ENCODE measurements around the gene FEZF1.

FEZF1 gene

DNA sequence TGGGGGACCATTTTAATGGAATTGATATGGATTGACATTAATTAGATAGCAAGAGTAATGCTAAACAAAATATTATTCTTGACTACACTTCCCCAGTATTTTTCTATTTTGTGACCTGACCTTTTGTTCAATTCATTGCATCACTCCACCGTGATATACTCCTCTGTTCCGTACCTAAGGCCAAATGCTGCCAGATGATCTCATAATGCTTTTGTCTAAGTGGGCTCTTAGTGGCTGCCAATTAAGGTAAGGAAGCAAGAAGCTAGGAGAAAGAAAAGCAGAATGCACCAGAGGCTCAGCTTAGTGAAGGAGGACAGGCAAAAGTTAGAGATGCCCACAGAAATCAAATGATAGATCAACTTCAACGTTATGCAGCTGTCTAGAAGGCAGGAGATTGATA is 36.4 kb downstream of the FEZF1 start:
- Histone ChIP-seq H3K4me3 (ENCODE audit: low read depth, low read length) (no peak overlapping the region), H3K36me3 (replicated peaks) (no peaks in the 10 kb centered on the region), H3K27ac (no peak overlapping the region), H3K27me3 (replicated peaks) (no peaks in the 10 kb centered on the region)
- in situ Hi-C loops (cut with HindIII; ENCODE audit: low pct_ligation_motif_present, low sequenced_read_pairs) = no loop called here
- TF ChIP-seq, protein P1, sequence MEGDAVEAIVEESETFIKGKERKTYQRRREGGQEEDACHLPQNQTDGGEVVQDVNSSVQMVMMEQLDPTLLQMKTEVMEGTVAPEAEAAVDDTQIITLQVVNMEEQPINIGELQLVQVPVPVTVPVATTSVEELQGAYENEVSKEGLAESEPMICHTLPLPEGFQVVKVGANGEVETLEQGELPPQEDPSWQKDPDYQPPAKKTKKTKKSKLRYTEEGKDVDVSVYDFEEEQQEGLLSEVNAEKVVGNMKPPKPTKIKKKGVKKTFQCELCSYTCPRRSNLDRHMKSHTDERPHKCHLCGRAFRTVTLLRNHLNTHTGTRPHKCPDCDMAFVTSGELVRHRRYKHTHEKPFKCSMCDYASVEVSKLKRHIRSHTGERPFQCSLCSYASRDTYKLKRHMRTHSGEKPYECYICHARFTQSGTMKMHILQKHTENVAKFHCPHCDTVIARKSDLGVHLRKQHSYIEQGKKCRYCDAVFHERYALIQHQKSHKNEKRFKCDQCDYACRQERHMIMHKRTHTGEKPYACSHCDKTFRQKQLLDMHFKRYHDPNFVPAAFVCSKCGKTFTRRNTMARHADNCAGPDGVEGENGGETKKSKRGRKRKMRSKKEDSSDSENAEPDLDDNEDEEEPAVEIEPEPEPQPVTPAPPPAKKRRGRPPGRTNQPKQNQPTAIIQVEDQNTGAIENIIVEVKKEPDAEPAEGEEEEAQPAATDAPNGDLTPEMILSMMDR (IDR thresholded peaks at IDR 0.05; ENCODE audit: low read depth, low read length, missing control alignments) = no peak
- DNase-seq = no peak

DNA sequence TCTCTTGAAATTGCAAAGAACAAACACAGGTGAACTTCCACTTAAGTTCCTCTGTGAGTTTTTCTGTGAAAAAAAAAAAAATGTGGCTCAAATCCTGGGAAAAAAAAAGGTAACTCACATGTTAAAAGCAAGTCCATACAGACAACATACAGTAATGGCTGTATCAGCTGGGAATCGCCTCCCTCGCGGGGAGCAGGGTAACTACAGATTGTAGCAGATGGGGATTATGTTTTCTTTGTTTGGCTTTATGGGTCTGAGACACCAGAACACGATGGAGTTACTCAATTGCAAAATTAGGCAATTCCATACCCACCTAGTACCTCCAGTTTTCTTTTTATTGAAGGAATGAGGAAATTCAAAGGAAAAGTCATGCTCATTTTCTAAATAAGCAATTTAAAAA is 42.3 kb downstream of the FEZF1 start:
- no peak for DNase-seq
- no peaks in the 10 kb centered on the region for H3K36me3 ChIP-seq (replicated peaks)
- TF ChIP-seq, protein P1 (IDR thresholded peaks at IDR 0.05; ENCODE audit: low read depth, low read length, missing control alignments) = no peak
- H3K27me3 ChIP-seq (replicated peaks) = no peaks in the 10 kb centered on the region
- in situ Hi-C loops (cut with HindIII; ENCODE audit: low pct_ligation_motif_present, low sequenced_read_pairs) = no loop called here
- H3K4me3 ChIP-seq (ENCODE audit: low read depth, low read length) = no peak overlapping the region
- H3K27ac ChIP-seq = no peak overlapping the region

DNA sequence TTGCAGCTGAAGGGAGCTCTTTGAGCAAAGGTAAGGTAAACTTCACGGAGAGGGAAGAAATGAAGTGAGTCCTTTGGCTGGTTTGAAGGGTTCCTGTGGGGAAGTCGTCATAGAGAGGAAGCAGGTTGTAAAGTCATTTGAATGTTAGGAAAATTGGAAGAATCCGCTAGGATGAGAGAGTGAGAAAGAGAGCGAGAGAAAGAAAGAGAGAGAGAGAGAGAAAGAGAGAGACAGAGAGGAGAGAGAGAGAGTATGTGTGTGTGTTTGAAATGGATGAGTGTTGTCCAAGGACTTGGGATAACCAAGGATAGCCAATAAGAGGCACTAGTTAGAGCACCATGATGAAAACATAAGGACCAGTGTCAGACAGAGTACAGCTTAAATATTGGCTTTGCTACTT is 43.1 kb downstream of the FEZF1 start:
- in situ Hi-C loops (cut with HindIII; ENCODE audit: low pct_ligation_motif_present, low sequenced_read_pairs) = no loop called here
- no peaks in the 10 kb centered on the region for H3K36me3 ChIP-seq (replicated peaks)
- DNase-seq = no peak
- TF ChIP-seq, protein P1 (IDR thresholded peaks at IDR 0.05; ENCODE audit: low read depth, low read length, missing control alignments) = no peak
- H3K4me3 ChIP-seq (ENCODE audit: low read depth, low read length) = no peak overlapping the region
- no peaks in the 10 kb centered on the region for H3K27me3 ChIP-seq (replicated peaks)
- H3K27ac ChIP-seq = no peak overlapping the region

DNA sequence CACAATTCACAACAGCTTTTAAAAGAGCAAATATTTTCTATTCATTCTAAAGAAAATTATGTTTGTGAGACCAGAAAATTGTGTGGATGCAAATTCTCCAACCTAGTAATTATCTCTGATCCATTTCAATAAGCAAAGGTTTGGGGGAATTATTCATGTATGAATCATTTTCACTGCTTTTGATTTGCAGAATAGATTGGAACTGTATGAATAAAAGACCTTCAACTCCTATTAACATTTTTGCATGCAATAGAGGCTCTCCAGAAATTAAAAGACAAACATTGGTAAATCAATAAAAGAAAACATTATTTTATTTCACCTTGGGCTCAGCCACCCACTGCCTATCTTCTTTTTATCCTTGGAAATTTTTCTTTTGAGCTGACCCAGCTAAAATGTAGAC is 43.5 kb downstream of the FEZF1 start:
- no peak for DNase-seq
- H3K36me3 ChIP-seq (replicated peaks) = no peaks in the 10 kb centered on the region
- TF ChIP-seq, protein P1 (IDR thresholded peaks at IDR 0.05; ENCODE audit: low read depth, low read length, missing control alignments) = no peak
- no peak overlapping the region for H3K4me3 ChIP-seq (ENCODE audit: low read depth, low read length)
- in situ Hi-C loops (cut with HindIII; ENCODE audit: low pct_ligation_motif_present, low sequenced_read_pairs) = no loop called here
- H3K27me3 ChIP-seq (replicated peaks) = no peaks in the 10 kb centered on the region
- H3K27ac ChIP-seq = no peak overlapping the region

DNA sequence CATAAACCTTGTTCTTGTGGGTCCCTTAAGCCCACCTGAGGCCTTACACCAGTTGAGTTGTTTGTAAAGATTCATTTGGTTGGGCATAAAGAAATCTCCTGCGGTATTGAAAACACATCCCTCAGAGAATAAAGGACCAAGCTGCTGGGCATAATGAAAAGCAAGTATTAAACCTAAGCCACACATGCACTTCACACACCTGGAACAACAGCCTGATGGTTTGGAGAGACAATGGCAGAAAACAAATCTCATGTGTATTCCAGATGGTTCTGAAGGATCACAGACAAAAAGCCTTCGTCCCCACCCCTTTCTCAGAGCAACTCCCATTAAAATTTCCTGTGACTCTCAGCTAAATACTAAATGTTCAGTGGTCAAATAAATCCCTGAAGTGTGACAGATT is 44.2 kb downstream of the FEZF1 start:
- Histone ChIP-seq H3K27ac (no peak overlapping the region), H3K27me3 (replicated peaks) (no peaks in the 10 kb centered on the region), H3K4me3 (ENCODE audit: low read depth, low read length) (no peak overlapping the region), H3K36me3 (replicated peaks) (no peaks in the 10 kb centered on the region)
- in situ Hi-C loops (cut with HindIII; ENCODE audit: low pct_ligation_motif_present, low sequenced_read_pairs) = no loop called here
- DNase-seq = no peak
- TF ChIP-seq, protein P1 (IDR thresholded peaks at IDR 0.05; ENCODE audit: low read depth, low read length, missing control alignments) = no peak

DNA sequence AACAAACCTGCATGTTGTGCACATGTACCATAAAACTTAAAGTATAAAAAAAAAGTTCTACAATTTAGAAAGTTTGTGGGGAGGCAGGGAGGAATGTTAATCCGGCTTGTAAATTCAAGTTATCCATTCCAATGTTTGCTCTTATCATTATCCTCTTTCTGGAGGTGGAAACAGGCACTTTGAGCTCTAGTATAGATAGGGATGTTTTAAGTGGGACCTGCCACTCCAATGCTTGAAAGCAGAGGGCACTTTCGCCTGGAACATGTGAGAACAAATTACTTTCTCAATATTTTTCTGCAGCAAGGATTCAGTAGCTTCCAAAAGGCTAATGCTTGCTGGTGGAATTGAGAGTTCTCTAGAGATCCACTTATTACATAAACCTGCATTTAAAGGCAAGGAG is 45.6 kb downstream of the FEZF1 start:
- in situ Hi-C loops (cut with HindIII; ENCODE audit: low pct_ligation_motif_present, low sequenced_read_pairs) = no loop called here
- H3K27ac ChIP-seq = no peak overlapping the region
- no peak for DNase-seq
- no peaks in the 10 kb centered on the region for H3K27me3 ChIP-seq (replicated peaks)
- TF ChIP-seq, protein P1 (IDR thresholded peaks at IDR 0.05; ENCODE audit: low read depth, low read length, missing control alignments) = no peak
- no peaks in the 10 kb centered on the region for H3K36me3 ChIP-seq (replicated peaks)
- no peak overlapping the region for H3K4me3 ChIP-seq (ENCODE audit: low read depth, low read length)
